Right forelimb (tissue), 1 donor: ENCODE results near the gene CEP72.
"Not testable (repeated sequence)": the region's sequence is repeated elsewhere in the genome, so short reads cannot be mapped to it uniquely, and the experiment has no call there.

Experiments used
- DNase-seq: peaks from one replicate; pipeline ENCODE4 v3.0.0-alpha.2; 2018

The CEP72 gene

DNA sequence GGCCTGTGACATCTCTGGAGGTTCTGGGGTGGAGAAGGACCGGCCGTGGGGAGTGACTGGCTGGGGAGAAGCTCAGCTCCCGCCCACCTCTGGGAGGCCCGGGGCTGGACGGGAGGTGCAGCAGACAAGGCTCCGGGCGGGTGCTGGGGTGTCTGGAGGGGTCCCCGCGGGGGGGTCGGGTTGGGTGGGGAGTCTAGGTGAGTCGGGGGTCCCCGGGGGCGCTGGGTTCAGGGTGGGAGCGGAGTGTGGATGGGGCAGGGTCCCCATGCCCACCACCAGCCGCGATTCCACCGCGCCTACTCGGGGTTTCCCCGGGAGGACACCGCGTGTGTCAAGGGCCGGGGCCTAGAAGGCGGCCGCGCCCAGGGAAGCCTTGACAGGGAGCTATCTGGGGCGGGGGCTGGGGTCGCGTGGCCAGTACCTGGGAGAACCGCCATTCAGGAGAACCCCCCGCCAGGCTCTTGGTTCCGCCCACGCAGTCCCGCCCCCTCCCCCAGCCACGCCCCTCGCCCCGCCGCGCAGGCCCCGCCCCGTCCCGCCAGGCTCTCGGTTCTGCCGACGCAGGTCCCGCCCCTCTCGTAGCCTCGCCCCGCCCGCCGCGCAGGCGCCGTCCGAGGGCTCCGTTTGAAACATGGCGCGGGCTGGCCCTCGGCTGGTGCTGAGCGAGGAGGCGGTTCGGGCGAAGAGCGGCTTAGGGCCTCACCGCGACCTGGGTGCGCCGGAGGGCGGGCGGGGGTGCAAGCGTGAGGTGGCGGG, at the start of gene CEP72:
Gene CEP72 (plus strand): TSS at position 610 of the 756 bp plus-strand sequence. CDS start 22 bp downstream, at position 632.
- peak; percentile 96 for DNase-seq

- peak; percentile 27 for DNase-seq
Observed at GRCh38 chr5:565782-566440, 46.2 kb upstream of the CEP72 start.

- DNase-seq = no peak
Observed at GRCh38 chr5:566636-567309, 45.4 kb upstream of the CEP72 start.

DNA sequence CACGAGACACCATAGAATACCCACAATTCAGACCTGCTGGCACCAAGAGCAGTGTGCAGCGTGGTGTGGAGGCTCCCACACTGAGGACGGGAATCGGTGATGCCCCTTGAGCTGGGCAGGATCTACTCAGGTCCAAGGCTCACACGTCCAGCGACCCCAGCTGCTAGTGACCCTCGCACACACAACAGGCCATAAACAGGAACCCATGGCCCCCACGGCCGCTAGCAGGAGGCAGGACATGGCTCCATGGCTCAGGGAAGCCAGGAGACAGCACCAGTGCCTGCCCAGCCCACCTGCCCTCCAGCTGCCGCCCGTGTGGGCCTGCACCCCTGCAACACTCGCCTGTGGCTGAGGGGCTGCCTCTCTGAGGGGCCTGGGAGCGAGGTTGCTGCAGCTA, 44.5 kb upstream of the CEP72 start:
- DNase-seq = peak; percentile 26

DNA sequence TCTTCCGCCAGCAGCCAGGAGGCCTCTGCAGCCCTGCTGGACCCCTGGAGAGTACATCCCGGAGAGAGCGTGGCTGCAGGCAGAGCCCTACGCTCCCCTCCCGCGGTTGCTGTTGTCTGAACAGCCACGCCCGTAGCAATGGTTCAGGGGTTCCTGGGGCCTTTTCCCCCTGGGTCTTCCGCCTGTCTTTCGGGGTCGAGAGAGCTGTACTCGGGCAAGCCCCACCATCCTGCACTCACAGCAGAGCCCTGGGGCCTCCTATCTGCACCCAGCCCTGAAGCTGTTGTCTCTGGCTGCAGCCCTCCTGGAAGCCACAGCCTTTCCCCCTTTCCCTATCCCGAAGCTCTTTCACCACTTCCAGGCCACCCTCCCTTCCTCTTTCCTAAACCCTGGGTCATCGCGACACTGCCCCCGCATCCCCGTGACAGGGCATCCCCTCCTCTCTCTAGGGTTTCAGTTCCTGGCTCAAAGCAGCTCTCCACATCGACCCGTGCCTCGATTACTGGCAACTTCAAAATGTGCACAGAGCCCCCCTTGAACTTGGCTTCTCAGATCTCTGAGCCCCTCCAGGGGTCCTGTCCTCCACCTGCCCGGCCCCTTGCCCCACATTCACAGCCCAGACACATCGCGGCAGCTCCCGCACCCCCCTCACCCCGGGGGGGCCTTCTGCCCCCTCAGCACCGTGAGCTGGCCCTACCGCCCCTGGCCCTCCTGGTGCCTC, 43.9 kb upstream of the CEP72 start:
- peak; percentile 30 for DNase-seq

GRCh38 chr5:568809-569208, 43.3 kb upstream of the CEP72 start:
- DNase-seq = peak; percentile 6

DNA sequence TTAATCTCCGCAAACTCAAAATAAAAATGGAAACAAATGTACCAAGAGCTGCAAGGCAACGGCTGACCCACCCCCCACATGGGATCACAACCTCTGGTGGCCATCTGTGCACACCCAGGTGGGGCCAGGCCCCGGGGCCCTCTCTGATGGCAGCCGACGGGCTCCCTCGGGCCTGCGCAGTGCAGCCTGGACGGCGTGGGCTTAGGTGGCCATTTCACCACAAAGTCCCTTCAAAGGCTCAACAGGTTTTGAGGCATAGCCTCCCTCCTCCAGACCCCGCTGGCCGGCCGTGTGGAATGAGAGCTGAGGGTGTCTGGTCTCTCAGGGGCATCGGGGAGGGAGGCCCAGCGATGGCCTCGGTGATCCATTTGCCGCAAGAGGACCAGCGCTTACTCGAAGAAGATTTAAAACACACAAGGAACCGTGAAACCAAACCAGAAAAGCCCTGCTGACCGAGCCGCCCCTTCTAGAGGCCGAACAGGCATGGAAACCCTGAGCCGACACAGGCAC, 42.7 kb upstream of the CEP72 start:
- DNase-seq = peak; percentile 11

- DNase-seq = peak; percentile 39
Observed at GRCh38 chr5:569868-570361, 42.2 kb upstream of the CEP72 start.

- peak; percentile 6 for DNase-seq
Observed at GRCh38 chr5:570446-570845, 41.7 kb upstream of the CEP72 start.

DNA sequence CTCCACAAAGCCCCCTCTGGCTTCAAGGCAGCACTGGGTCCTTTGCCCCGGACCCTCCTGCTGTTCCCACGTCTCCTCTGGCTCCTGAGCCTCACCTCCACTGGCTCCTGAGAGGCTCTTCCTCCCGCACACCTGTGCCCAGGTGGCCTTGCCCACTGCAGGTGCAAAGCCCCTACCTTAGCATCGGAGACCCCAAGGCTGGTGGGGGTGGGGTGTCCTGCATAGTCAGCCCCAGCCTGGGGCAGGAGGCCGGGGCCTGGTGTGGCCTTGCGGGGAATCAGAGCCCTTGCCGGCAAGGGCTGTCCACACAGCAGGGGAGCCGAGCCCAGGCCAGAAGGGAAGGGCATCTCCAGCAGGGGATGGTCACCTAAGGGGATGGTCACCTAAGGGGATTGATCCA, 41.3 kb upstream of the CEP72 start:
- DNase-seq = peak; percentile 23

DNA sequence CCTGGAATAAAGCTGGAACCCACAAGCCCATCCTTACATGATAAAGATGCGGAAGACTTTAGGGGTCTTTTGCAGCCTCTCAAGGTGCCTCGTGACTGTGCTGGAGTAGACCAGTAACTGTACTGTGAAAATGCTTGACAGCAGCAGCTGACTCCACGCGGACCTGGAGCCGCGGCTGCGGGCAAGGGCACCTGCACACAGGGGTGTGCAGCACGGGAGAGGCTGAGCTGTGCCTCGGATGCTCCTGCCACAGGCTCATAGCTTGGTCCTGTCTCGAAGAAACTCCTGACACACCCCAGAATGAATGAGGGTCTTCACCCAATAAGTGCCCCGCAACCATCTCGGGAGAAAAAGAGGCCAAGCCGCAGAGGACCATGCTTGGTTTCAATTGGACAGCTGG, 40.3 kb upstream of the CEP72 start:
- DNase-seq = peak; percentile 26

GRCh38 chr5:572398-573019, 39.6 kb upstream of the CEP72 start:
- DNase-seq = peak; percentile 29

DNA sequence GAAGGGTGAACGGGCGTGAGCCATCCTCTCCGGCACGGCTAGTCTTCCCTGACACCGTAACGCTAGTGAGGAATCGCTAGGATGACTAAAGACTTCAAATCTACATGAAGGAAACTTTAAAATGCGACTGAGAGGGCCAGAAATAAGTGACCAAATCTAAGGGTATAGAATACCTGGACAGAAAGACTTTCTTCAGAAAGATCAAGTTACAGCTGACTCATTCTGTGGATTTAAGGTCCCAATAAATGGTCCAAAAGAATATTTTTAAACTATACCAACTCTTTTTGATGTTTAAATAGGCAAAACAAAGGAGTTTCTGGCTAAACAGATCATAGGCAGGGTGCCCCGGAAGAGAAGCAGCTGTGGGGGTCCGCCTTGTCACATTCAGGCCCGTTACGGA, 38.9 kb upstream of the CEP72 start:
- DNase-seq = no peak

- peak; percentile 29 for DNase-seq
Observed at GRCh38 chr5:573976-574375, 38.2 kb upstream of the CEP72 start.

GRCh38 chr5:574906-575305, 37.2 kb upstream of the CEP72 start:
- no peak for DNase-seq

DNA sequence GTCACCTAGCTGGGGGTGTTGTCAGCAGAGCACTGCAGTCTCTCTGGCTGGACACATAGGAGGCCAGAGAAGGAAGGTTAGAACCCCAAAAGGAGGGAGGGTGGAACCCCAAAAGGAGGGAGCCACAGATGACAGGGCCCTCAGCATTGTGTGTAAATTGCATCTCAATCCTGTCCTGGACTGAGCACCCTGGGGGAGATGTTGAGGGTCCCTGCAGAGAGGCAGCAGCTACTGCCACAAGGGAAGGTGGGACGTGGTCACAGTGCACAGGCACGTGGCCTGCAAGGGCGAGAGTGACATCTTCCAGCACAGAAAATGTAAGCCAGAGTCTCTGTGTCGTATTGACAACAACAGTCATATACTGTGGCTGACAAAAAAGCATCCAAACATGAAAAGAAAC, 36.5 kb upstream of the CEP72 start:
- DNase-seq = peak; percentile 18

- not testable (repeated sequence) for DNase-seq
Observed at GRCh38 chr5:577214-577613, 34.9 kb upstream of the CEP72 start.

- DNase-seq = no peak
Observed at GRCh38 chr5:577800-578199, 34.3 kb upstream of the CEP72 start.

GRCh38 chr5:579211-579610, 32.9 kb upstream of the CEP72 start:
- peak; percentile 13 for DNase-seq

- peak; percentile 20 for DNase-seq
Observed at GRCh38 chr5:579746-580366, 32.3 kb upstream of the CEP72 start.

- DNase-seq = no peak
Observed at GRCh38 chr5:580436-580835, 31.7 kb upstream of the CEP72 start.

DNA sequence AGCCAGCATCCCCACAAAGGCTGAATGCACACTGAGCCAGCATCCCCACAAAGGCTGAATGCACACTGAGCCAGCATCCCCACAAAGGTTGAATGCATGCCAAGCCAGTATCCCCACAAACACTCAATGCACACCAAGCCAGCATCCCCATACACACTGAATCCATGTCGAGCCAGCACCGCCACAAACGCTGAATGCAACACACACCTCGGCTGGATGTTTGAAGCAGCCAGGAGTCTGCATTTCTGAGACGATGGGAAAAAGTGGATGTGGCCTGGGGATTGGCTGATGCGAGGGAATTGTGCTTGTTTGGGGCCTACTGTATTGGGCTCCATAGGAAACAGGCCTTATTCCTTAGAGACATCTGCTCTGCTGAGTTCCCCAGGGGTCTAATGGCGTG, 30.9 kb upstream of the CEP72 start:
- no peak for DNase-seq
